ACC112 (cell line): ENCODE measurements around the gene HMGCS2.

Experiments used
- H2AFZ ChIP-seq: fragments of 200-600 bp; sonication (generic); one replicate; pipeline ENCODE4 v1.6.0; 2017; ENCODE audit warnings: antibody characterized with exemption, low read length; ENCODE audit not compliant: unreplicated experiment
- H3K27ac ChIP-seq: fragments of 200-600 bp; sonication (generic); 2 replicates; pipeline ENCODE4 v1.5.1; 2014; ENCODE audit warnings: low read depth, mild to moderate bottlenecking, antibody characterized with exemption, low read length, moderate library complexity
- H3K27me3 ChIP-seq: fragments of 200-600 bp; sonication (generic); 2 replicates; pipeline ENCODE4 v1.6.1; 2014; ENCODE audit warnings: mild to moderate bottlenecking, antibody characterized with exemption, low read length, moderate library complexity, mixed read lengths; ENCODE audit not compliant: insufficient read depth
- H3K36me3 ChIP-seq: fragments of 200-600 bp; sonication (generic); 2 replicates; pipeline ENCODE4 v1.6.1; 2016; ENCODE audit warnings: mild to moderate bottlenecking, antibody characterized with exemption, low read length, moderate library complexity, mixed read lengths; ENCODE audit not compliant: insufficient read depth
- H3K4me1 ChIP-seq: fragments of 200-600 bp; sonication (generic); one replicate; pipeline ENCODE4 v1.6.1; 2016; ENCODE audit warnings: low read length, mixed read lengths; ENCODE audit not compliant: insufficient read depth, unreplicated experiment, control insufficient read depth
- H3K4me3 ChIP-seq: fragments of 200-600 bp; sonication (generic); 2 replicates; pipeline ENCODE4 v1.5.1; 2014; ENCODE audit warnings: mild to moderate bottlenecking, low read depth, low read length
- H3K79me2 ChIP-seq: fragments of 200-600 bp; sonication (generic); one replicate; pipeline ENCODE4 v1.6.0; 2016; ENCODE audit warnings: low read length; ENCODE audit not compliant: control insufficient read depth, unreplicated experiment, insufficient read depth

HMGCS2 gene

DNA sequence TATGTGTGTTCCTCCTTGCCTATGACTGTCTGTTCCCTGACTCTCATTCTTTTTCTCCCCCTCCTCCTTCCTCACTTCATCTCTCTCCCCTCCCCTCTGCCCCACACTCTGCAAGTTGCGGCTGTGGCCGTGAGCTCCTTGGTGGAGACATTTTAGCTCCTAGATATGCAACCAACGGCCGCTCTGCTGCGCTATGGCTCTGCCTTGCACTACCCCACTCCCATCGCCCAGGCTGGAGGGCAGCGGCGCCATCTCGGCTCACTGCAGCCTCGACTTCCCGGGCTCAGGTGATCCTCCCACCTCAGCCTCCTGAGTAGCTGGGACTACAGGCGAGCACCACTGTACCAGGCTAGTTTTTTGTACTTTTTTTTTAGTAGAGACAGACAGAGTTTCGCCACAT is 37.0 kb upstream of the HMGCS2 start:
- H3K27ac ChIP-seq: no peak overlapping the region
- no peak overlapping the region for H3K4me3 ChIP-seq
- H3K4me1 ChIP-seq: no peaks in the 10 kb centered on the region
- no peaks in the 10 kb centered on the region for H3K36me3 ChIP-seq
- H3K27me3 ChIP-seq: peaks cover 43% of the 10 kb centered on the region
- H3K79me2 ChIP-seq: no peaks in the 10 kb centered on the region
- no peak overlapping the region for H2AFZ ChIP-seq

DNA sequence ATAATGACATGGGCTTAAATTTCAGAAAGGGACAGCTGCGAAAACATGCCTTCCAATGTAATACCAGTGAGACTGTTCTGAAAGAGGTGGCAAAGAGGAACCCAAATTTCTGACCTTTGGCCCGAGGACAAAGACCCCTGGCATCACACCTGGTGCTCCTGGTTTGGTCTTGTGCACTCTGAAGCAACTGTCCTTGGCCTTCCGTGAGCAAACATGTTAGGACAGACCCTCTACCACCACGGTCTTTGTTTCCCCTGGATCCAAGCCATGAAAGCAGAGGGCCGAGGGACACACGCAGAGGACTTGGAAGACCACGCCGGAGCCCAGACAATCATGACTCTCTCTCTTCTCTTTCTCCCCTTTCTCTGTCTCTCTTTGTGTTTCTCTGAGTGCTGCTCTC is 36.5 kb upstream of the HMGCS2 start:
- Histone ChIP-seq H2AFZ (no peak overlapping the region), H3K27me3 (peaks cover 43% of the 10 kb centered on the region), H3K36me3 (no peaks in the 10 kb centered on the region), H3K4me1 (no peaks in the 10 kb centered on the region), H3K4me3 (no peak overlapping the region), H3K79me2 (no peaks in the 10 kb centered on the region), H3K27ac (no peak overlapping the region)

DNA sequence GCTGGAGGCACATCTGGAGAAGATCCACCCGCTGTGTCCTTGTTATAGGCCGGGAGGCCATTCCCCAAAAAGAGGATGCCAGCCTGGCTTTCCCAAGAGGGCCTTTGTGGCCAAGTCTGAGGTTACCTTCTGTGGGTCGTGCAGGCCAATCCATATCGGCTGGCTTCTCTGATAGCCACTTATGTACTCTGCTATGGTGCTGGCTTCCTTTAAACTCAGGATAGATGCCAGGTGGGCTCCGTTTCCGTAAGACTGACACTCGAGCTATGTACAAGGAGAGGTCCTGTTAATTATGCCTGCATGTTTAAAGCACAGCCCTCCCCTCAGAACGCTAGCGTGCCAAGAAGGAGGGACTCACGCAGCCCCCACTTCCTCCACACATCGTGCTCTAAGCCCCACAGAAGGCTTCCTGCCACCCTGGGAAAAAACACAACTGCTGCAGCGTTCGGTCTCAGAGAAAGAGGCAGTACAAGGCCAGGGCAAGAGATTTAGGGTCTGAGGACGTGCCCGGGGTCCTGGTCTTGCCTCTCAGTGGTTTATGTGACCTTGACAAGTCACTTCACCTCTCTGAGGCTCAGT is 31.0 kb upstream of the HMGCS2 start:
- Histone ChIP-seq H3K36me3 (no peaks in the 10 kb centered on the region), H2AFZ (no peak overlapping the region), H3K79me2 (no peaks in the 10 kb centered on the region), H3K27ac (no peak overlapping the region), H3K4me3 (no peak overlapping the region), H3K27me3 (peaks cover 17% of the 10 kb centered on the region), H3K4me1 (no peaks in the 10 kb centered on the region)

DNA sequence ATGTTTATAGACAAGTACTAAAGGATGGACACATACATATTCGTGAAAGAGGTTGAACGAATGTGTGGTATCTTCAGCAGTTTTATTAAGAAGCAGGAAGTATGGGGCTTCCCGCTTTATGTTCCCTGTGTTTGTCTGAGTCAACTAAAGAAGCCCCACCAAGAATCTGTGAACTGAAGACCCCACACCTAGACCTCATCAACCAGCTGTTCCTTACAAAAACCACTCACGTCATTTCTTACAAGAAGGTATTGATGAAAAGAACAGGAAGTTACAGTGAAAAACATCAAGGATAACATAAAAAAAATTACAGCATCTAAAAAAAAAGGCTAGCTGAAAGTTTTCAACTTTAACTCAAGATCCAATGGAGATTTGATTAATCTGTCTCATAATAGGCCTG is 30.3 kb upstream of the HMGCS2 start:
- H2AFZ ChIP-seq: no peak overlapping the region
- no peak overlapping the region for H3K4me3 ChIP-seq
- peaks cover 13% of the 10 kb centered on the region for H3K27me3 ChIP-seq

DNA sequence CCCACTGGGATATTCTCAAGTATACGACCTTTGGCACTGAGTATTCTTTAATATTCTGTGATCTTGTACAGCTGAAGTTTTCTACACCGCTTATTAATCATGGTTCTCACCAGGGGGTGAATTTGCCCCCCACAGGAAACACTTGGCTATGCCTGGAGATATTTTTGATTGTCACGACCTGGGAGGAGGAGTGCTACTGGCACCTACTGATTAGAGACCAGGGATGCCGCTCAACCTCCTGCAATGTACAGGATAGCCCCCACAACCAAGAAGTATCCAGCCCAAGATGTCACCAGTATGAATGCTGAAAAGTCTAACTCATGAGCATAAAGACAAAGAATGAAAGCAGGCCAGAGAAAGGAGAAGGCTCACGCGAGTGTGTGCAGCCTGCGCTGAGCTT is 28.9 kb upstream of the HMGCS2 start:
- H3K27me3 ChIP-seq: peaks cover 7% of the 10 kb centered on the region; the same call in 1 of the 2 replicates
- H3K36me3 ChIP-seq: no peaks in the 10 kb centered on the region
- no peak overlapping the region for H2AFZ ChIP-seq
- no peak overlapping the region for H3K27ac ChIP-seq
- no peaks in the 10 kb centered on the region for H3K4me1 ChIP-seq
- H3K4me3 ChIP-seq: no peak overlapping the region
- H3K79me2 ChIP-seq: no peaks in the 10 kb centered on the region

More for the DNA sequence above, 30.3 kb upstream of the HMGCS2 start:
- Histone ChIP-seq H3K4me1 (no peaks in the 10 kb centered on the region), H3K36me3 (no peaks in the 10 kb centered on the region), H3K79me2 (no peaks in the 10 kb centered on the region), H3K27ac (no peak overlapping the region)

DNA sequence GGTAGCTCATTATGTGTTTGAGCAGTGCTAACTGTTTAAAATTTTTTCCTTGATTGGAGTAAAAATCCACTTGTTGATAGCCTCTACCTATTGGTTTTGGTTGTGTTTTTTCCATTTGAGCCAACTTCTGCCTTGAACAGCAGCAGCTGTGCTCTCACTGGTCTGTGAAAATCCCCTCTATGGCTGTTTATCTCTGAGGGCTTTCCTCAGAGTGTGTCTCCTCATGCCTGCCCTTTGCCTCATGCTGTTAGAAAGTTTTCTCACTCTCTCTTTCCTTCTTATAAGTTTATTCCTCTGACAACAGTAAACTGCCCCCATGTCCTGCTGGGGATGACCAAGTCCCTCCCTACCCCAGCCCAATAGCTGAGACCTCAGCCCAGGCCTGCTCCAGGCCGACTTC is 28.5 kb upstream of the HMGCS2 start:
- H2AFZ ChIP-seq: no peak overlapping the region
- no peaks in the 10 kb centered on the region for H3K36me3 ChIP-seq
- H3K27me3 ChIP-seq: peaks cover 7% of the 10 kb centered on the region; the same call in 1 of the 2 replicates
- no peaks in the 10 kb centered on the region for H3K4me1 ChIP-seq
- H3K79me2 ChIP-seq: no peaks in the 10 kb centered on the region
- no peak overlapping the region for H3K27ac ChIP-seq
- H3K4me3 ChIP-seq: no peak overlapping the region

DNA sequence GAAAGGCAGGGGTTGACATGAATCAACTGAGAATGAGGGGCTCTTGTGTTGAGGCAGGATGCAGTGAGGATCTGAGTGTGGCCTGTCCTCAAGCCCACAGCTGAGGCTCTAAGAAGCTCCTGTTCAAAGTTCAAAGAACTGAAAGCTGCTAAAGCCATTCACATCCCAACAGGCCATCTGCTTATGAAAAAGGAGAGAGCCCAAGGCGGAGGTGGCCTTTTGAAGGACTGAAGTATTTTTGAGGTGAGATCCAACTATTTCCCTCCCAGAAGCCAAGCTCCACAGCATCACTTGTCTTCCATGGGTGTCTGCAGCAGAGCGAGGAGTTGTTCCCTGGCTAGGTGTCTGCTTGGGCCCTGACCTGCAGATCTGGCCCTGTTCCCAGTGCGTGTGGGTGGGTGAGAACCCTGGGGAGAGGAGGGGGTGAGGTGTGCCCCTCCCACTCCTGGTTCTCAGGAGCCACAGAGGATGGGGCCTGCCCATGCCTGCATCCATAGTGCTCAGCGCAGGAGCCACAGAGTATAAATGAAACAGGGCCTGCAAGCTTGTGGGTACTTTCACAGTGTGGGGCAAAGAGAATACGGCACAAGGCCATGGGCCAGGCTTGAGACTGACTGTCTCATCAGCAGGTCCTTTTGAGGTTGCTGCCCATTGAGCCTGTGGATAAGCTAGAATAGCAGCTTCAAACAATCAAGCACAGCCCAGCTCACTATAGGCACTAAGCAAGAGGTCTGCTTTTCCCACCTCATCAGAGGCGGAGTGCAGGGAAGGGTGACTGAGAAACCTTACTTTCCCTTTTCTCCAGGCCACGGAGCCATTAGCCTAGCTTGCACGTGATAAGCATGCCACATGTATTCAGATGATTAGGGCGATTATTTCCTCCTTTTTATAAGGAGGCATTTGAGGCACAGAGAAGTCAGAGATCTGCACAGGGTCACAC is 26.8 kb upstream of the HMGCS2 start:
- no peaks in the 10 kb centered on the region for H3K36me3 ChIP-seq
- peaks cover 7% of the 10 kb centered on the region; the same call in 1 of the 2 replicates for H3K27me3 ChIP-seq
- no peaks in the 10 kb centered on the region for H3K79me2 ChIP-seq
- no peaks in the 10 kb centered on the region for H3K4me1 ChIP-seq
- H3K4me3 ChIP-seq: no peak overlapping the region
- H3K27ac ChIP-seq: no peak overlapping the region
- no peak overlapping the region for H2AFZ ChIP-seq

DNA sequence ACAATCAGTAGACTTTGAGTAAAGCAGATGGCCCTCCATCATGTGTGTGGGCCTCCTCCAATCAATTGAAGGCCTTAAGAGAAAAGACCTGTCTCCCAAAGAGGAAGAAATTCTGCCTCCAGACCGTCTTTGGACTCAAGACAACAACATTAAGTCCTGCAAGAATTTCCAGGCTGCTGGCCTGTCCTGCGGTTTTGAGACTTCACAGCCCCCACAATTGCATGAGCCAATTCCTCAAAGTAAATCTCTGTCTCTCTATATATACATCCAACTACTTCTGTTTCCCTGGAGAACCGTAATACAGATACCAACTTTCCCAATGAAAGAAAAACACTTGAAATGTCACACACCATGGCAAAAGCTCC is 26.2 kb upstream of the HMGCS2 start:
- Histone ChIP-seq H3K4me1 (no peaks in the 10 kb centered on the region), H3K36me3 (no peaks in the 10 kb centered on the region), H3K27me3 (peaks cover 7% of the 10 kb centered on the region; the same call in 1 of the 2 replicates), H2AFZ (no peak overlapping the region), H3K4me3 (no peak overlapping the region), H3K27ac (no peak overlapping the region), H3K79me2 (no peaks in the 10 kb centered on the region)

DNA sequence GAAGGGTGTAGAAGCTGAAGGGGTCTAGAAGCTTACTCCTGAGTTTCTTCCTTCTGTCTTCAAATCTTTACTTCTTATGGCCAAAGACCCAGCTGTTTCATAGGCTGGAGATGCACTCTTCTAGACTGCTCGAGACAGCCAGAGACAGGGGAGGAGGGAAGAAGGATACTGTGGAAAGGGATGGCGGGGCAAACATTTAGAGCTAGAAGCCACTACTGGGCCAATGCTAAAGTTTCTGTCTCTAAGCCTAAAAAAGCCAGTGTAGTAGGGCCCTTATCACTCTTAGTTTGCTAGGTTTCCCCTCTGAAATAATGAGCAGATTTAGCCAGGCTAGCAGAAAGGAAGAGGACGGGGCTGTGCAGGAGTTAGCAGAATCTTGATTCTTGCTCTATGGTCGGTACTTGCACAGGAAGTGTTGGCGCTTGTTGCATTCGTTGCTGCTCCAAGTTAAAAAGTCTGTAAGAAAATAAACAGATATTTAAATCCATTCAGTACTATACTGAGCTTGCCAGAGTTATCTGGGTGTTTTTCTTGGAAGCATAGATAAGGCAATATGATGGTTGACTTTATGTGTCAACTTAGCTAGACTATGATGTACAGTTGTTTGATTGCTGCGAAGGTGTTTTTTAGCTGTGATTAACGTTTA is 25.6 kb upstream of the HMGCS2 start:
- no peaks in the 10 kb centered on the region for H3K4me1 ChIP-seq
- H3K4me3 ChIP-seq: no peak overlapping the region
- no peak overlapping the region for H3K27ac ChIP-seq
- H2AFZ ChIP-seq: no peak overlapping the region
- H3K36me3 ChIP-seq: no peaks in the 10 kb centered on the region
- peaks cover 7% of the 10 kb centered on the region; the same call in 1 of the 2 replicates for H3K27me3 ChIP-seq
- H3K79me2 ChIP-seq: no peaks in the 10 kb centered on the region

DNA sequence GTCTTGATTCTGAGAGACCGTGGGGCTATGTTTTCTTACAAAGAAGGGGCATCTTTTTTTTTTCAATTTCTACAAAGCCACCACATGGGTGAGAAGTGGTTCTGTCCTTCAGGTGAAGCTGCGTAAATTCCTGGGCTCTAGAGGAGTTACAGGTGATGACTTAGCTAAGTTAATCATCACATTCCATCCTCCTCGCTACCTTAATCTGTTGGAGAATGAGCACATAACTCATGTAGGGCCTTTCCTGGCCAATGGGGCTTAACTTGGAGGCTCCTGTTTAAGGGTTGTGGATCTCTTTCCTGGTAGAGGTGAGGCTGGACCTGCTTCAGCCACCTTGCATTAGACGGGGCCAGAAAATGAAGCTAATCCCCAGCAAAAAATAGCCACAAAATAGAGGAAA is 22.7 kb upstream of the HMGCS2 start:
- no peak overlapping the region for H2AFZ ChIP-seq
- H3K36me3 ChIP-seq: no peaks in the 10 kb centered on the region
- H3K4me3 ChIP-seq: no peak overlapping the region
- H3K27ac ChIP-seq: no peak overlapping the region
- peaks cover 7% of the 10 kb centered on the region; the same call in 1 of the 2 replicates for H3K27me3 ChIP-seq
- no peaks in the 10 kb centered on the region for H3K4me1 ChIP-seq
- H3K79me2 ChIP-seq: no peaks in the 10 kb centered on the region
